SK-N-SH (cell line): ENCODE data around the gene PPIF. TPM values are rescaled to one million over a fixed set of nuclear protein-coding genes. Genes with fewer than 3 reads are reported as not detected.

Source experiments
- CTCF ChIA-PET: fragments of 300-600, 350-600 bp; formaldehyde crosslinking; extraction: SDS; loops from one replicate; lab custom pipeline; 2021; lab: Yijun Ruan, JAX
- POLR2A ChIA-PET: fragments of 350-600 bp; sonication (Branson Sonifier 250); formaldehyde crosslinking; extraction: SDS; loops from one replicate; lab custom pipeline; 2020; ENCODE audit warnings: antibody characterized with exemption, inconsistent platforms; lab: Yijun Ruan, JAX
- DNase-seq: peaks from one replicate; pipeline ENCODE4 v3.0.0; 2012
- H2AFZ ChIP-seq: fragments of 200-600 bp; sonication (generic); 2 replicates; pipeline ENCODE4 v1.8.1; 2016; ENCODE audit warnings: antibody characterized with exemption, mild to moderate bottlenecking, low read depth
- H3F3A ChIP-seq: fragments of 200-600 bp; sonication (generic); replicated peaks from 2 replicates; pipeline ENCODE3; 2016; ENCODE audit warnings: antibody characterized with exemption, mild to moderate bottlenecking; ENCODE audit not compliant: insufficient read depth
- H3K27ac ChIP-seq, 2 experiments: fragments of 200-500 bp in 1 of 2; fragments of 200-600 bp in 1 of 2; sonication (Bioruptor generic) in 1 of 2; sonication (generic), shearing (Covaris generic) in 1 of 2; 2 replicates each; pipeline versions ENCODE4 v1.5.1 to v1.6.1; 2014 to 2016; ENCODE audit warnings: low read depth in 2 of 2, inconsistent platforms in 1 of 2, low read length in 1 of 2, mild to moderate bottlenecking in 1 of 2, mixed read lengths in 1 of 2
- H3K27me3 ChIP-seq: fragments of 200-600 bp; sonication (generic), shearing (Covaris generic); 2 replicates; pipeline ENCODE4 v1.6.1; 2016; ENCODE audit warnings: mixed run types; ENCODE audit not compliant: insufficient read depth
- H3K36me3 ChIP-seq, 2 experiments: fragments of 200-500 bp in 1 of 2; fragments of 200-600 bp in 1 of 2; sonication (Bioruptor generic) in 1 of 2; sonication (generic) in 1 of 2; replicated peaks in 1 of 2; 2 replicates each; pipeline versions ENCODE3 to v1.5.1; 2014 to 2016; ENCODE audit warnings: low read length in 1 of 2, mild to moderate bottlenecking in 1 of 2; ENCODE audit not compliant: insufficient read depth in 2 of 2, control insufficient read depth in 1 of 2
- H3K4me1 ChIP-seq, 2 experiments: fragments of 200-500 bp in 1 of 2; fragments of 200-600 bp in 1 of 2; sonication (Bioruptor generic) in 1 of 2; sonication (generic), shearing (Covaris generic) in 1 of 2; 2 replicates each; pipeline versions ENCODE4 v1.5.1 to v1.6.1; 2014 to 2016; ENCODE audit warnings: low read depth in 1 of 2, low read length in 1 of 2, mixed run types in 1 of 2; ENCODE audit not compliant: insufficient read depth in 2 of 2, control insufficient read depth in 1 of 2
- H3K4me2 ChIP-seq: fragments of 200-600 bp; sonication (generic), shearing (Covaris generic); 2 replicates; pipeline ENCODE4 v1.6.1; 2017; ENCODE audit warnings: mixed run types
- H3K4me3 ChIP-seq, 2 experiments: fragments of 200-500 bp in 1 of 2; fragments of 200-600 bp in 1 of 2; sonication (Bioruptor generic) in 1 of 2; sonication (generic), shearing (Covaris generic) in 1 of 2; 2 replicates each; pipeline versions ENCODE4 v1.5.1 to v1.8.1; 2014 to 2016; ENCODE audit warnings: low read depth in 2 of 2, inconsistent platforms in 1 of 2, low read length in 1 of 2, mild to moderate bottlenecking in 1 of 2, mixed read lengths in 1 of 2, moderate library complexity in 1 of 2
- H3K79me2 ChIP-seq: fragments of 200-600 bp; sonication (generic); 2 replicates; pipeline ENCODE4 v1.8.1; 2017; ENCODE audit warnings: mild to moderate bottlenecking; ENCODE audit not compliant: insufficient read depth
- H3K9ac ChIP-seq: fragments of 200-600 bp; sonication (generic); 2 replicates; pipeline ENCODE4 v1.6.1; 2017; ENCODE audit warnings: mixed run types
- H3K9me2 ChIP-seq: fragments of 200-600 bp; sonication (generic); 2 replicates; pipeline ENCODE4 v1.6.1; 2017; ENCODE audit warnings: mixed run types
- H3K9me3 ChIP-seq: fragments of 200-600 bp; sonication (generic); 2 replicates; pipeline ENCODE4 v1.6.1; 2017; ENCODE audit warnings: mixed run types, mild to moderate bottlenecking, moderate library complexity
- H4K20me1 ChIP-seq: fragments of 200-600 bp; sonication (generic); 2 replicates; pipeline ENCODE4 v1.6.1; 2017; ENCODE audit warnings: mild to moderate bottlenecking, mixed run types; ENCODE audit not compliant: insufficient read depth
- CHD2 ChIP-seq: fragments of 150-350 bp; IDR thresholded peaks from 2 replicates; pipeline ENCODE4 v1.6.1; 2018; ENCODE audit warnings: low read length; ENCODE audit not compliant: partially characterized antibody
- EP300 ChIP-seq, 2 experiments: IDR thresholded peaks; 2 replicates each; pipeline versions ENCODE4 v1.4.0 to v1.6.1; 2012; ENCODE audit warnings: borderline replicate concordance in 1 of 2, low read depth in 1 of 2, low read length in 1 of 2
- GABPA ChIP-seq: IDR thresholded peaks from 2 replicates; pipeline ENCODE4 v1.4.0; 2012; ENCODE audit warnings: low read depth, mild to moderate bottlenecking
- JUND ChIP-seq: IDR thresholded peaks from 2 replicates; pipeline ENCODE4 v1.4.0; 2012
- NRF1 ChIP-seq: IDR thresholded peaks from 2 replicates; pipeline ENCODE4 v1.6.1; 2012; ENCODE audit warnings: low read depth, mild to moderate bottlenecking, low read length
- POLR2AphosphoS5 ChIP-seq: IDR thresholded peaks from 2 replicates; pipeline ENCODE4 v1.6.1; 2012; ENCODE audit warnings: low read depth, low read length
- RCOR1 ChIP-seq: fragments of 150-350 bp; IDR thresholded peaks from 2 replicates; pipeline ENCODE4 v1.6.1; 2017; ENCODE audit warnings: antibody characterized with exemption, low read length
- REST ChIP-seq: IDR thresholded peaks from 2 replicates; pipeline ENCODE4 v1.6.1; 2012; ENCODE audit warnings: mild to moderate bottlenecking, low read depth, low read length, moderate library complexity
- RFX5 ChIP-seq: IDR thresholded peaks from 2 replicates; pipeline ENCODE4 v1.6.1; 2012; ENCODE audit warnings: mild to moderate bottlenecking, improper control_type of control experiment, low read length
- SIN3A ChIP-seq: IDR thresholded peaks from 2 replicates; pipeline ENCODE4 v1.6.1; 2012; ENCODE audit warnings: low read depth, mild to moderate bottlenecking, low read length, moderate library complexity, borderline replicate concordance
- SMC3 ChIP-seq: IDR thresholded peaks from 2 replicates; pipeline ENCODE4 v1.6.1; 2012; ENCODE audit warnings: low read depth, low read length, improper control_type of control experiment
- USF1 ChIP-seq: IDR thresholded peaks from 2 replicates; pipeline ENCODE4 v1.4.0; 2012; ENCODE audit warnings: low read depth, borderline replicate concordance
- ZBTB33 ChIP-seq: IDR thresholded peaks from 2 replicates; pipeline ENCODE4 v1.4.0; 2012; ENCODE audit warnings: low read depth, borderline replicate concordance
- WGBS: methylation state at CpG from one replicate; pipeline ENCODE4 v1.1.6; 2017; ENCODE audit warnings: low lambda C conversion rate; 5-methylcytosine and 5-hydroxymethylcytosine counted together
- polyA plus RNA-seq, 3 experiments: library from polyadenylated mRNA; depleted of rRNA; stranded (reverse); fragments of >200 nt; gene quantifications; 2 replicates each; pipeline ENCODE4 v1.2.3, GENCODE V29; 2012
- TF ChIP-seq, protein P1 (sequence below): IDR thresholded peaks from 2 replicates; pipeline ENCODE4 v1.4.0; 2012; ENCODE audit warnings: low read depth
- TF ChIP-seq, protein P2 (sequence below): fragments of 150-350 bp; IDR thresholded peaks from 2 replicates; pipeline ENCODE4 v1.6.1; 2016; ENCODE audit warnings: mild to moderate bottlenecking, low read depth, low read length

PPIF gene
- polyA plus RNA-seq, 1 of the 3 experiments (the other 2 are of a cell fraction), result 85.9 TPM

GRCh38 chr10:79312601-79313187 lies 34.6 kb upstream of the PPIF start:
- 97% methylated on average over 21 of the region's 22 CpGs for WGBS
- ChIA-PET CTCF (interaction anchor here (1.2 kb wide), 1 partner anchor 65 kb away, joined by 3 read pairs; no protein-coding TSS in a partner anchor), POLR2A (no interaction called here)
- Histone ChIP-seq H3K9me2 (no peaks in the 10 kb centered on the region), H3K36me3 (peaks cover 11 to 68% of the 10 kb centered on the region in 2 experiments), H2AFZ (no peak overlapping the region), H3K9ac (no peak overlapping the region), H3K4me3 (no peak overlapping the region), H4K20me1 (0 out of 2 replicates have a peak, but pooled peaks cover 4% of the 10 kb centered on the region), H3K27ac (peak overlapping the region in 1 of 2 experiments; percentile 47; a peak in 1 of 4 replicates), H3K27me3 (no peaks in the 10 kb centered on the region), H3K4me2 (no peak overlapping the region), H3K79me2 (no peaks in the 10 kb centered on the region), H3K4me1 (peaks cover 12 to 68% of the 10 kb centered on the region in 2 experiments; a peak in 2 of 4 replicates), H3F3A (peaks cover 34% of the 10 kb centered on the region), H3K9me3 (no peaks in the 10 kb centered on the region)
- no peak for TF ChIP-seq SMC3
- TF ChIP-seq EP300 (IDR thresholded peaks at IDR 0.05; ENCODE audit: borderline replicate concordance in 1 of 2, low read depth in 1 of 2, low read length in 1 of 2), result no peak
- TF ChIP-seq USF1, result no peak
- no peak for TF ChIP-seq SIN3A
- no peak for TF ChIP-seq POLR2AphosphoS5
- no peak for TF ChIP-seq RCOR1
- TF ChIP-seq, protein P1, sequence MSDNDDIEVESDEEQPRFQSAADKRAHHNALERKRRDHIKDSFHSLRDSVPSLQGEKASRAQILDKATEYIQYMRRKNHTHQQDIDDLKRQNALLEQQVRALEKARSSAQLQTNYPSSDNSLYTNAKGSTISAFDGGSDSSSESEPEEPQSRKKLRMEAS, result no peak
- no peak for TF ChIP-seq NRF1
- TF ChIP-seq REST, result no peak
- TF ChIP-seq RFX5, result no peak
- no peak for TF ChIP-seq GABPA
- peak; percentile 21 for DNase-seq

DNA sequence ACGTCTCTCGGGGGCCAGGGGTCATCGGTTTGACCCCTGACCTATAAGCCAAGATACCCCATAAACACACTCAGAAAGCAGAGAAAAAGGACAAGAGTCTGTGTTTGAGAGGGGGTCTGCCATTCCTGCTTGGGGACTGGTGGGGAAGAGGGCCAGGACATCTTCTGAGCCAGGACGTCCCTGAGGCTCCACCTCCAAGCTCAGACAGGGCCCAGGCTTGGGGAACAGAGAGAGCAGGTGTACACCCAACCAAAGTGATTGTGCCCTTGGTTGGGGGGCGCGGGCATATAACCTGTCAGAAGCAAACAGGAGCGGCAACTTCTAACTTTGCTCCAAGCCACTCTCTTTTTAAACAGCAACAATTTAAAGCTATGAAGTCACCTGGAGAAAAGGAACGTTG lies 33.9 kb upstream of the PPIF start:
- WGBS, result 93% methylated on average over 8 of the region's 8 CpGs
- Histone ChIP-seq H3K9me2 (no peaks in the 10 kb centered on the region), H3F3A (peaks cover 38% of the 10 kb centered on the region), H3K27ac (peak overlapping the region in 1 of 2 experiments; percentile 47; a peak in 1 of 4 replicates), H3K9ac (no peak overlapping the region), H2AFZ (no peak overlapping the region), H3K79me2 (no peaks in the 10 kb centered on the region), H3K4me1 (peaks cover 17 to 74% of the 10 kb centered on the region in 2 experiments; a peak in 3 of 4 replicates), H3K4me2 (no peak overlapping the region), H3K9me3 (no peaks in the 10 kb centered on the region), H3K36me3 (peaks cover 5 to 62% of the 10 kb centered on the region in 2 experiments), H4K20me1 (0 out of 2 replicates have a peak, but pooled peaks cover 4% of the 10 kb centered on the region), H3K4me3 (no peak overlapping the region), H3K27me3 (no peaks in the 10 kb centered on the region)
- ChIA-PET POLR2A (no interaction called here), CTCF (interaction anchor here (1.5 kb wide), 1 partner anchor 16 kb away, joined by 3 read pairs; no protein-coding TSS in a partner anchor)
- no peak for DNase-seq
- TF ChIP-seq POLR2AphosphoS5 (no peak), USF1 (no peak), JUND (no peak), ZBTB33 (no peak), CHD2 (no peak), RFX5 (no peak)
- TF ChIP-seq, protein P2, sequence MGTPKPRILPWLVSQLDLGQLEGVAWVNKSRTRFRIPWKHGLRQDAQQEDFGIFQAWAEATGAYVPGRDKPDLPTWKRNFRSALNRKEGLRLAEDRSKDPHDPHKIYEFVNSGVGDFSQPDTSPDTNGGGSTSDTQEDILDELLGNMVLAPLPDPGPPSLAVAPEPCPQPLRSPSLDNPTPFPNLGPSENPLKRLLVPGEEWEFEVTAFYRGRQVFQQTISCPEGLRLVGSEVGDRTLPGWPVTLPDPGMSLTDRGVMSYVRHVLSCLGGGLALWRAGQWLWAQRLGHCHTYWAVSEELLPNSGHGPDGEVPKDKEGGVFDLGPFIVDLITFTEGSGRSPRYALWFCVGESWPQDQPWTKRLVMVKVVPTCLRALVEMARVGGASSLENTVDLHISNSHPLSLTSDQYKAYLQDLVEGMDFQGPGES, result no peak
- TF ChIP-seq, protein P1, result no peak
